K562 (cell line): Measurements from ENCODE around the gene LPAR3. TPM values are rescaled to one million over a fixed set of nuclear protein-coding genes. Genes with fewer than 3 reads are reported as not detected.

Experiments
- ATAC-seq: fragments of 200-7000 bp; cut with Tn5 transposase; 3 replicates; pipeline ENCODE4 v1.9.1; 2020; ENCODE audit warnings: moderate library complexity
- BruUV-seq: library from RNA; stranded (reverse); fragments of 400-500 nt; replicated peaks from 2 replicates; lab custom pipeline; 2021; lab: Mats Ljungman, UMichigan
- CTCF ChIA-PET: fragments of 300-600 bp; formaldehyde crosslinking; extraction: SDS; loops from one replicate; lab custom pipeline; 2021; ENCODE audit warnings: low intra/inter-chr PET ratio; lab: Yijun Ruan, JAX
- POLR2A ChIA-PET: fragments of 300-600, 350-650 bp; sonication (Branson Sonifier 250); formaldehyde crosslinking; extraction: SDS; loops from one replicate; lab custom pipeline; 2021; ENCODE audit warnings: antibody characterized with exemption, inconsistent platforms; lab: Yijun Ruan, JAX
- DNase-seq, 4 experiments: peaks; one replicate each; pipeline versions ENCODE4 v3.0.0 to v3.0.0-alpha.2; 2011 to 2018; ENCODE audit warnings: low spot score in 3 of 4, mixed read lengths in 3 of 4; ENCODE audit errors: extremely low read depth in 1 of 4
- FAIRE-seq: peaks from 2 replicates; lab custom pipeline; 2011; peaks lifted over from hg19 to GRCh38; lab: Jason Lieb, UNC
- H2AFZ ChIP-seq: 2 replicates; pipeline ENCODE4 v1.6.0; 2011; ENCODE audit warnings: low read depth, low read length, control low read depth, inconsistent platforms
- H3K27ac ChIP-seq: fragments of 200-600 bp; 3 replicates; pipeline ENCODE4 v1.8.0; 2011; ENCODE audit warnings: low read depth, mild to moderate bottlenecking, control low read depth, inconsistent platforms, low read length, moderate library complexity, mixed read lengths; ENCODE audit errors: extremely low read depth
- H3K27me3 ChIP-seq, 2 experiments: fragments of 300-600 bp in 1 of 2; 2 replicates in 1 of 2; 3 replicates in 1 of 2; pipeline versions ENCODE4 v1.6.0 to v1.8.0; 2011; ENCODE audit warnings: inconsistent platforms in 2 of 2, low read length in 2 of 2, mild to moderate bottlenecking in 1 of 2, mixed read lengths in 1 of 2, moderate library complexity in 1 of 2; ENCODE audit not compliant: control insufficient read depth in 2 of 2, insufficient read depth in 2 of 2
- H3K36me3 ChIP-seq: fragments of 300-600 bp; 3 replicates; pipeline ENCODE4 v1.8.0; 2011; ENCODE audit warnings: mild to moderate bottlenecking, low read length, inconsistent platforms; ENCODE audit not compliant: control insufficient read depth, insufficient read depth
- H3K4me1 ChIP-seq, 2 experiments: fragments of 200-600 bp in 1 of 2; replicated peaks in 1 of 2; 2 replicates in 1 of 2; 3 replicates in 1 of 2; pipeline versions ENCODE4 v1.5.1 to v1.8.0; 2011; ENCODE audit warnings: inconsistent platforms in 2 of 2, low read length in 2 of 2, mild to moderate bottlenecking in 1 of 2, mixed read lengths in 1 of 2, moderate library complexity in 1 of 2; ENCODE audit not compliant: control insufficient read depth in 2 of 2, insufficient read depth in 2 of 2
- H3K4me2 ChIP-seq: 2 replicates; pipeline ENCODE4 v1.6.1; 2011; ENCODE audit warnings: low read length, control low read depth, inconsistent platforms, mixed read lengths; ENCODE audit not compliant: insufficient read depth
- H3K4me3 ChIP-seq: fragments of 200-600 bp; sonication (generic), shearing (Covaris generic); 2 replicates; pipeline ENCODE4 v1.5.1; 2016; ENCODE audit warnings: control low read depth, inconsistent platforms
- H3K79me2 ChIP-seq: fragments of 200-600 bp; 3 replicates; pipeline ENCODE4 v1.8.0; 2011; ENCODE audit warnings: low read length, inconsistent platforms; ENCODE audit not compliant: control insufficient read depth, insufficient read depth
- H3K9ac ChIP-seq, 2 experiments: 2 replicates each; pipeline versions ENCODE4 v1.6.0 to v1.6.1; 2011; ENCODE audit warnings: low read depth in 2 of 2, low read length in 2 of 2, control low read depth in 1 of 2, inconsistent platforms in 1 of 2, mild to moderate bottlenecking in 1 of 2, mixed read lengths in 1 of 2; ENCODE audit not compliant: insufficient read depth in 1 of 2
- H3K9me1 ChIP-seq: one replicate; pipeline ENCODE4 v1.6.0; 2011; ENCODE audit warnings: inconsistent platforms, mild to moderate bottlenecking, low read length, moderate library complexity; ENCODE audit not compliant: control insufficient read depth, insufficient read depth
- H3K9me3 ChIP-seq: replicated peaks from 2 replicates; pipeline ENCODE4 v1.5.1; 2011; ENCODE audit warnings: low read depth, low read length, inconsistent platforms; ENCODE audit not compliant: control insufficient read depth, insufficient read depth
- H4K20me1 ChIP-seq: replicated peaks from 2 replicates; pipeline ENCODE4 v1.6.1; 2011; ENCODE audit warnings: low read length, inconsistent platforms, mixed read lengths; ENCODE audit not compliant: control insufficient read depth, insufficient read depth
- CBX8 ChIP-seq: fragments of 200-600 bp; sonication (generic); IDR thresholded peaks from 2 replicates; pipeline ENCODE4 v1.6.1; 2012; ENCODE audit warnings: borderline replicate concordance, mixed run types, low read depth, mild to moderate bottlenecking, moderate library complexity, mixed read lengths, low read length, control low read depth, inconsistent platforms; ENCODE audit not compliant: poor library complexity, severe bottlenecking; ENCODE audit errors: extremely low read depth
- CHD2 ChIP-seq: IDR thresholded peaks from 2 replicates; pipeline ENCODE4 v1.6.1; 2011; ENCODE audit warnings: low read depth, low read length
- CREBBP ChIP-seq: IDR thresholded peaks from one replicate; pipeline ENCODE4 v1.6.1; 2012; ENCODE audit warnings: low read depth, mild to moderate bottlenecking, control low read depth, inconsistent platforms, low read length
- ELF2 ChIP-seq: fragments of 250-450 bp; sonication (Bioruptor Pico); IDR thresholded peaks from 2 replicates; pipeline ENCODE4 v1.5.0; 2021; ENCODE audit warnings: mild to moderate bottlenecking
- EP300 ChIP-seq: IDR thresholded peaks from 2 replicates; pipeline ENCODE4 v1.6.1; 2012; ENCODE audit warnings: low read length, improper control_type of control experiment
- GTF2B ChIP-seq: IDR thresholded peaks from 2 replicates; pipeline ENCODE4 v1.6.1; 2011; ENCODE audit not compliant: insufficient read length; ENCODE audit errors: extremely low read depth
- LCOR ChIP-seq: sonication (generic); formaldehyde crosslinking; IDR thresholded peaks from 2 replicates; pipeline ENCODE4 v1.8.0; 2022; ENCODE audit warnings: mild to moderate bottlenecking, missing genetic modification reagents
- MEIS2 ChIP-seq: fragments of 450-650 bp; IDR thresholded peaks from 2 replicates; pipeline ENCODE4 v1.6.1; 2014; ENCODE audit warnings: mild to moderate bottlenecking; ENCODE audit not compliant: partially characterized antibody
- TEAD4 ChIP-seq, 2 experiments: sonication (generic) in 1 of 2; formaldehyde crosslinking in 1 of 2; IDR thresholded peaks; 2 replicates each; pipeline versions ENCODE4 v1.6.1 to v1.8.0; 2012 to 2022; ENCODE audit warnings: borderline replicate concordance in 1 of 2, inconsistent platforms in 1 of 2, low read length in 1 of 2, mild to moderate bottlenecking in 1 of 2, missing genetic modification reagents in 1 of 2
- THAP7 ChIP-seq: fragments of 250-450 bp; sonication (Bioruptor Pico); IDR thresholded peaks from 2 replicates; pipeline ENCODE4 v1.5.0; 2021
- WHSC1 ChIP-seq: IDR thresholded peaks from one replicate; pipeline ENCODE4 v1.6.1; 2012; ENCODE audit warnings: low read length, control low read depth, inconsistent platforms
- ZKSCAN1 ChIP-seq: fragments of 150-350 bp; IDR thresholded peaks from 2 replicates; pipeline ENCODE4 v1.6.1; 2016; ENCODE audit warnings: low read depth, low read length
- ZNF174 ChIP-seq: fragments of 250-450 bp; sonication (Bioruptor Pico); IDR thresholded peaks from 2 replicates; pipeline ENCODE4 v1.4.0; 2020; ENCODE audit warnings: mild to moderate bottlenecking
- WGBS: fragments of 100-300 bp; shearing (Covaris generic); methylation state at CpG from one replicate; pipeline ENCODE4 v1.1.6; 2016; ENCODE audit warnings: low coverage, mixed read lengths; ENCODE audit not compliant: insufficient coverage; ENCODE audit errors: missing lambda C conversion rate; 5-methylcytosine and 5-hydroxymethylcytosine counted together
- in situ Hi-C: fragments of 300-500 bp; cut with MboI; formaldehyde crosslinking; loops from 4 replicates; pipeline ENCODE4 v1.15.0; 2018; ENCODE audit warnings: inconsistent platforms, mixed read lengths
- intact Hi-C: fragments of 100-400 bp; cut with micrococcal nuclease; formaldehyde crosslinking; loops from 2 replicates; pipeline ENCODE4 v1.14.2; 2022
- polyA plus RNA-seq, 8 experiments: library from polyadenylated mRNA; depleted of rRNA in 4 of 8; stranded (reverse) in 5 of 8; unstranded in 3 of 8; fragments of >200 nt; fragmentation: Nextera tagmentation in 2 of 8; fragmentation: Illumina TruSeq in 1 of 8; extraction: Ambion mirVana in 2 of 8; extraction: Trizol in 1 of 8; gene quantifications; 2 replicates each; pipeline versions ENCODE4 v1.2.1 to v1.2.3, GENCODE V29; 2011 to 2014; ENCODE audit warnings: inconsistent platforms in 1 of 8, missing spikeins in 1 of 8
- total RNA-seq, 7 experiments: library from RNA; depleted of rRNA in 6 of 7; stranded (reverse); fragments of >200 nt in 6 of 7; fragmentation: Illumina TruSeq in 2 of 7; extraction: Trizol in 2 of 7; gene quantifications; 2 replicates each; pipeline versions ENCODE4 v1.2.1 to v1.2.3, GENCODE V29; 2011 to 2021; ENCODE audit warnings: low replicate concordance in 1 of 7
- TF ChIP-seq, protein P1 (sequence below): fragments of 200-400 bp; formaldehyde crosslinking; IDR thresholded peaks from 2 replicates; pipeline ENCODE4 v1.6.1; 2017; ENCODE audit warnings: mild to moderate bottlenecking, low read depth, low read length, moderate library complexity
- TF ChIP-seq, protein P2 (sequence below): fragments of 450-650 bp; formaldehyde crosslinking; IDR thresholded peaks from 2 replicates; pipeline ENCODE4 v1.4.0; 2020; ENCODE audit warnings: mild to moderate bottlenecking, moderate library complexity

LPAR3 gene
- total and polyA plus RNA-seq, 9 of the 15 experiments (the other 6 are each of a cell fraction or from before 2014, with no cell fraction given) = 0.11 TPM; not detected in 8

- Histone ChIP-seq H3K9ac (no peak overlapping the region), H3K36me3 (no peaks in the 10 kb centered on the region), H3K4me1 (no peaks in the 10 kb centered on the region), H3K4me3 (no peak overlapping the region), H3K79me2 (no peaks in the 10 kb centered on the region), H3K4me2 (no peak overlapping the region), H3K9me1 (peaks cover 4% of the 10 kb centered on the region), H3K9me3 (no peaks in the 10 kb centered on the region), H3K27ac (no peak overlapping the region), H3K27me3 (no peaks in the 10 kb centered on the region; a peak in 1 of 5 replicates), H4K20me1 (no peaks in the 10 kb centered on the region), H2AFZ (no peak overlapping the region)
- intact Hi-C loops = no loop called here
- FAIRE-seq (no peak), DNase-seq (no peak), ATAC-seq (no peak)
- in situ Hi-C loops = no loop called here
- ChIA-PET CTCF (no interaction called here), POLR2A (no interaction called here)
- no TSS peak for BruUV-seq
- WGBS = 0% methylated on average over 2 of the region's 2 CpGs
- TF ChIP-seq ELF2 (CRISPR knock-in tag) (no peak), GTF2B (no peak), CBX8 (no peak), TEAD4 (IDR thresholded peaks at IDR 0.05; ENCODE audit: low read length) (no peak), TEAD4 (CRISPR knock-in tag; IDR thresholded peaks at IDR 0.05; ENCODE audit: borderline replicate concordance) (no peak), CREBBP (no peak), CHD2 (no peak), THAP7 (no peak), EP300 (no peak), WHSC1 (no peak), ZNF174 (CRISPR knock-in tag) (no peak), ZKSCAN1 (no peak), LCOR (CRISPR knock-in tag) (no peak), MEIS2 (no peak)
- TF ChIP-seq, protein P1, sequence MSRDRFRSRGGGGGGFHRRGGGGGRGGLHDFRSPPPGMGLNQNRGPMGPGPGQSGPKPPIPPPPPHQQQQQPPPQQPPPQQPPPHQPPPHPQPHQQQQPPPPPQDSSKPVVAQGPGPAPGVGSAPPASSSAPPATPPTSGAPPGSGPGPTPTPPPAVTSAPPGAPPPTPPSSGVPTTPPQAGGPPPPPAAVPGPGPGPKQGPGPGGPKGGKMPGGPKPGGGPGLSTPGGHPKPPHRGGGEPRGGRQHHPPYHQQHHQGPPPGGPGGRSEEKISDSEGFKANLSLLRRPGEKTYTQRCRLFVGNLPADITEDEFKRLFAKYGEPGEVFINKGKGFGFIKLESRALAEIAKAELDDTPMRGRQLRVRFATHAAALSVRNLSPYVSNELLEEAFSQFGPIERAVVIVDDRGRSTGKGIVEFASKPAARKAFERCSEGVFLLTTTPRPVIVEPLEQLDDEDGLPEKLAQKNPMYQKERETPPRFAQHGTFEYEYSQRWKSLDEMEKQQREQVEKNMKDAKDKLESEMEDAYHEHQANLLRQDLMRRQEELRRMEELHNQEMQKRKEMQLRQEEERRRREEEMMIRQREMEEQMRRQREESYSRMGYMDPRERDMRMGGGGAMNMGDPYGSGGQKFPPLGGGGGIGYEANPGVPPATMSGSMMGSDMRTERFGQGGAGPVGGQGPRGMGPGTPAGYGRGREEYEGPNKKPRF = no peak
- TF ChIP-seq, protein P2, sequence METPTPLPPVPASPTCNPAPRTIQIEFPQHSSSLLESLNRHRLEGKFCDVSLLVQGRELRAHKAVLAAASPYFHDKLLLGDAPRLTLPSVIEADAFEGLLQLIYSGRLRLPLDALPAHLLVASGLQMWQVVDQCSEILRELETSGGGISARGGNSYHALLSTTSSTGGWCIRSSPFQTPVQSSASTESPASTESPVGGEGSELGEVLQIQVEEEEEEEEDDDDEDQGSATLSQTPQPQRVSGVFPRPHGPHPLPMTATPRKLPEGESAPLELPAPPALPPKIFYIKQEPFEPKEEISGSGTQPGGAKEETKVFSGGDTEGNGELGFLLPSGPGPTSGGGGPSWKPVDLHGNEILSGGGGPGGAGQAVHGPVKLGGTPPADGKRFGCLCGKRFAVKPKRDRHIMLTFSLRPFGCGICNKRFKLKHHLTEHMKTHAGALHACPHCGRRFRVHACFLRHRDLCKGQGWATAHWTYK = no peak
Observed at GRCh38 chr1:84885469-84885868, 7.5 kb downstream of the LPAR3 start.
